Measurements from ENCODE around the gene GNB1L. TPM values are rescaled to one million over a fixed set of nuclear protein-coding genes. Genes with fewer than 3 reads are reported as not detected.

The GNB1L gene
- total and polyA plus RNA-seq, 2 experiments from 2014 or later, result 3.5 to 5.5 TPM

GRCh38 chr22:19852177-19852781, 2.4 kb downstream of the GNB1L start:
- H3K9me3 ChIP-seq (ENCODE audit: low read depth), result no peaks in the 10 kb centered on the region
- H3K4me3 ChIP-seq, result no peak overlapping the region
- H3K4me1 ChIP-seq (ENCODE audit: low read depth), result peaks cover 8% of the 10 kb centered on the region
- H3K36me3 ChIP-seq, result peaks cover 10% of the 10 kb centered on the region
- no peaks in the 10 kb centered on the region for H3K27me3 ChIP-seq
- H3K27ac ChIP-seq, result no peak overlapping the region
- DNase-seq (ENCODE audit: low read depth in 1 of 2, low spot score in 1 of 2), result no peak
- TF ChIP-seq CTCF (IDR thresholded peaks at IDR 0.05; ENCODE audit: low read depth, low read length), result no peak

GRCh38 chr22:19851291-19852176, 3.1 kb downstream of the GNB1L start:
- Histone ChIP-seq H3K27me3 (no peaks in the 10 kb centered on the region), H3K4me1 (ENCODE audit: low read depth) (peaks cover 8% of the 10 kb centered on the region), H3K9me3 (ENCODE audit: low read depth) (no peaks in the 10 kb centered on the region), H3K36me3 (peaks cover 10% of the 10 kb centered on the region), H3K27ac (no peak overlapping the region), H3K4me3 (no peak overlapping the region)
- DNase-seq (ENCODE audit: low read depth in 1 of 2, low spot score in 1 of 2), result no peak
- TF ChIP-seq CTCF (IDR thresholded peaks at IDR 0.05; ENCODE audit: low read depth, low read length), result no peak

- Histone ChIP-seq H3K27me3 (no peaks in the 10 kb centered on the region), H3K27ac (no peak overlapping the region), H3K9me3 (ENCODE audit: low read depth) (no peaks in the 10 kb centered on the region), H3K36me3 (peaks cover 10% of the 10 kb centered on the region), H3K4me1 (ENCODE audit: low read depth) (peaks cover 8% of the 10 kb centered on the region), H3K4me3 (no peak overlapping the region)
- no peak for TF ChIP-seq CTCF (IDR thresholded peaks at IDR 0.05; ENCODE audit: low read depth, low read length)
- DNase-seq (ENCODE audit: low read depth in 1 of 2, low spot score in 1 of 2), result no peak
Observed at GRCh38 chr22:19850763-19851109, 3.9 kb downstream of the GNB1L start.

GRCh38 chr22:19849835-19850762, 4.6 kb downstream of the GNB1L start:
- H3K4me1 ChIP-seq (ENCODE audit: low read depth), result peaks cover 8% of the 10 kb centered on the region
- H3K27me3 ChIP-seq, result no peaks in the 10 kb centered on the region
- H3K27ac ChIP-seq, result no peak overlapping the region
- H3K36me3 ChIP-seq, result peaks cover 10% of the 10 kb centered on the region
- no peaks in the 10 kb centered on the region for H3K9me3 ChIP-seq (ENCODE audit: low read depth)
- DNase-seq (ENCODE audit: low read depth in 1 of 2, low spot score in 1 of 2), result no peak
- no peak for TF ChIP-seq CTCF (IDR thresholded peaks at IDR 0.05; ENCODE audit: low read depth, low read length)
- no peak overlapping the region for H3K4me3 ChIP-seq
